Erythroblast (primary cell): ENCODE results near the gene DHRS9.

ENCODE experiments used
- GATA1 ChIP-seq: IDR thresholded peaks from 2 replicates; pipeline ENCODE4 v1.6.1; 2011; ENCODE audit warnings: low read depth, mild to moderate bottlenecking, control low read depth, low read length, moderate library complexity
- POLR2A ChIP-seq: IDR thresholded peaks from 2 replicates; pipeline ENCODE4 v1.6.1; 2011; ENCODE audit warnings: mild to moderate bottlenecking, low read length

DNA sequence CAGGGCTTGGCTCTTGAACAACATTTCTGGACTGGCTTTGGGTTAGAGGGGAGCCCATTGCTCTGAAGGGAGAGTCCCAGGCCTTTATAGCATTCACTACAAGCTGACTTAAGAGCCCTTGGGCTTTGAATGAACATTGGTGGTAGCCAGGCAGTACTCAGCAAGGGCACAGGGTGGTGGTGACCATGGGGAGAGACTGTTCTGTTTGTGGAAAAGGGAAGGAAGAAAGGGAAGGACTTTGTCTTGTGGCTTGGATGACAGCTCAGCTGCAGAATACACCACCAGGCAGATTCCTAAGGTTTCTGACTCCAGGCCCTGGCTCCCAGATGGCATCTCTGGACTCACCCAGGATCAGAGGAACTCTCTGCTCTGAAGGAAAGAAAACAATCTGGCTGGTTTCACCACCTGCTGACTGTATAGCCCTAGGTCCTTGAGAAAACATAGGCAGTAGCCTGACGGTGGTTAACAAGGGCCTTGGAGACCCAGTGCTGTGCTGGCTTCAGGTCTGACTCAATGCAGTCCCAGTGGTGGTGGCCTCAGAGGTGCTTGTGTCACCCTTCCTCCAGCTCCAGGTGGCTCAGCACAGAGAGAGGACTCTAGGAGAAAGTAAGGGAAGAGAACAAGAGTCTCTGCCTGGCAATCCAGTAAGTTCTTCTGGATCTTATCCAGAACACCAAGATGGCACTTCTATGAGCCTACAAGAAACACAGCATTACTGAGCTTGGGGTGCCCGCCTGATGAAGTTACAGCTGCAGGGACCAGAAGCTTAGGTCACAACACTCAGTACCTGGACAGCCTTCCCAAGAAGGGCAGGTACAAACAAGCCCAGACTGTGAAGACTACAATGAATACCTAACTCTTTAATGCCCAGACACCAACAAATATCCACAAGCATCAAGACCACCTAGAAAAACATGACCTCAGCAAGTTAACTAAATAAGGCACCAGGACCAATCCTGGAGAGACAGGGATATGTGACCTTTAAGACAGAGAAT lies 21.8 kb upstream of the DHRS9 start:
- TF ChIP-seq POLR2A (no peak), GATA1 (no peak)
